NCI-H2081 (cell line): ENCODE data around the gene S100A14.

Experiments used
- DNase-seq, 2 experiments: peaks; one replicate each; lab custom pipeline; 2025; lab: John Stamatoyannopoulos, UW

S100A14 gene

GRCh38 chr1:153639280-153639679 lies 23.2 kb upstream of the S100A14 start:
- DNase-seq: no peak

GRCh38 chr1:153638261-153638660 lies 22.1 kb upstream of the S100A14 start:
- DNase-seq: no peak

- no peak for DNase-seq
These were observed 20.2 kb upstream of the S100A14 start for GRCh38 chr1:153636312-153636711.

GRCh38 chr1:153635872-153636271 lies 19.7 kb upstream of the S100A14 start:
- no peak for DNase-seq

- peak; percentile 99 for DNase-seq
These were observed 17.9 kb upstream of the S100A14 start, which contains the start of gene CHTOP for GRCh38 chr1:153633754-153634665. Gene CHTOP, plus strand, starts transcription at chr1:153634066. Its CDS starts 2,523 bp downstream, at chr1:153636589.

- no peak for DNase-seq
These were observed 17.1 kb upstream of the S100A14 start for GRCh38 chr1:153633161-153633753.

- DNase-seq: no peak
These were observed 15.2 kb upstream of the S100A14 start for GRCh38 chr1:153631047-153632022.

GRCh38 chr1:153630384-153630783 lies 14.3 kb upstream of the S100A14 start:
- no peak for DNase-seq

GRCh38 chr1:153629971-153630370 lies 13.8 kb upstream of the S100A14 start:
- DNase-seq: no peak

GRCh38 chr1:153629343-153629665 lies 13.2 kb upstream of the S100A14 start:
- no peak for DNase-seq

GRCh38 chr1:153628638-153629342 lies 12.7 kb upstream of the S100A14 start:
- DNase-seq: no peak

- DNase-seq: no peak
These were observed 11.8 kb upstream of the S100A14 start, which contains the start of gene S100A1 for GRCh38 chr1:153627715-153628626. Gene S100A1, plus strand, starts transcription at chr1:153628434. Its CDS starts 2,088 bp downstream, at chr1:153630522.

- DNase-seq: no peak
These were observed 11.0 kb upstream of the S100A14 start, which contains the start of gene S100A13 for GRCh38 chr1:153626904-153627714. Gene S100A13, minus strand, starts transcription at chr1:153627505. Its CDS starts 1,033 bp downstream, at chr1:153626472.

GRCh38 chr1:153626477-153626903 lies 10.4 kb upstream of the S100A14 start:
- DNase-seq: no peak

GRCh38 chr1:153624965-153625611 lies 9.0 kb upstream of the S100A14 start:
- DNase-seq: no peak

- no peak for DNase-seq
These were observed 7.0 kb upstream of the S100A14 start for GRCh38 chr1:153623101-153623500.

GRCh38 chr1:153619171-153619570 lies 3.0 kb upstream of the S100A14 start:
- DNase-seq: no peak

GRCh38 chr1:153617663-153618062 lies 1.5 kb upstream of the S100A14 start:
- peak; percentile 13 to 28 for DNase-seq

GRCh38 chr1:153616917-153617311 lies 789 bp upstream of the S100A14 start:
- no peak for DNase-seq
